CD14-positive monocyte (primary cell): ENCODE data around the gene B3GALT4. TPM values are rescaled to one million over a fixed set of nuclear protein-coding genes. Genes with fewer than 3 reads are reported as not detected.
"Not testable (repeated sequence)": the region's sequence is repeated elsewhere in the genome, so short reads cannot be mapped to it uniquely, and the experiment has no call there.

Experiments used
- DNase-seq, 3 donors: peaks; one replicate each; pipeline ENCODE4 v3.0.0-alpha.2; 2011 to 2022
- H2AFZ ChIP-seq: 2 replicates; pipeline ENCODE4 v1.6.0; 2012; ENCODE audit warnings: mild to moderate bottlenecking, low read depth, low read length, inconsistent platforms; ENCODE audit not compliant: insufficient read depth, poor library complexity, severe bottlenecking
- H3K27ac ChIP-seq, 2 donors: 1 replicate in 1 of 2; 2 replicates in 1 of 2; pipeline ENCODE4 v1.5.1; 2012 to 2013; ENCODE audit warnings: low read length in 2 of 2, control low read depth in 1 of 2, inconsistent platforms in 1 of 2, low read depth in 1 of 2, mild to moderate bottlenecking in 1 of 2
- H3K27me3 ChIP-seq, 2 donors: one replicate each; pipeline versions ENCODE4 v1.6.0 to v1.6.1; 2011 to 2013; ENCODE audit warnings: low read length in 2 of 2; ENCODE audit not compliant: control insufficient read depth in 2 of 2, insufficient read depth in 2 of 2
- H3K36me3 ChIP-seq, 2 donors: replicated peaks in 1 of 2; 1 replicate in 1 of 2; 2 replicates in 1 of 2; pipeline versions ENCODE4 v1.5.1 to v1.6.1; 2012 to 2013; ENCODE audit warnings: low read length in 2 of 2, control low read depth in 1 of 2, inconsistent platforms in 1 of 2, mild to moderate bottlenecking in 1 of 2; ENCODE audit not compliant: insufficient read depth in 2 of 2, control insufficient read depth in 1 of 2
- H3K4me1 ChIP-seq, 2 donors: 1 replicate in 1 of 2; 2 replicates in 1 of 2; pipeline versions ENCODE4 v1.5.1 to v1.6.1; 2012 to 2013; ENCODE audit warnings: low read length in 2 of 2, control low read depth in 1 of 2, inconsistent platforms in 1 of 2, mild to moderate bottlenecking in 1 of 2, moderate library complexity in 1 of 2; ENCODE audit not compliant: insufficient read depth in 2 of 2, control insufficient read depth in 1 of 2
- H3K4me2 ChIP-seq: replicated peaks from 2 replicates; pipeline ENCODE3; 2012; ENCODE audit warnings: low read length, moderate library complexity, mild to moderate bottlenecking; ENCODE audit not compliant: poor library complexity, severe bottlenecking; ENCODE audit errors: extremely low read depth
- H3K4me3 ChIP-seq, 3 experiments: fragments of 200-600 bp in 1 of 3; sonication (generic) in 1 of 3; replicated peaks in 1 of 3; 1 replicate in 2 of 3; 2 replicates in 1 of 3; pipeline ENCODE4 v1.5.1; 2011 to 2013; ENCODE audit warnings: low read length in 3 of 3, mild to moderate bottlenecking in 3 of 3, control low read depth in 2 of 3, low read depth in 2 of 3, inconsistent platforms in 1 of 3, moderate library complexity in 1 of 3
- H3K79me2 ChIP-seq: 2 replicates; pipeline ENCODE4 v1.6.0; 2012; ENCODE audit warnings: mild to moderate bottlenecking, control low read depth, inconsistent platforms, low read length, moderate library complexity; ENCODE audit not compliant: insufficient read depth
- H3K9ac ChIP-seq: 2 replicates; pipeline ENCODE4 v1.6.0; 2017; ENCODE audit warnings: low read length, mild to moderate bottlenecking; ENCODE audit not compliant: insufficient read depth, poor library complexity, severe bottlenecking
- H3K9me3 ChIP-seq, 2 donors: replicated peaks in 1 of 2; 1 replicate in 1 of 2; 2 replicates in 1 of 2; pipeline versions ENCODE4 v1.5.1 to v1.6.1; 2012 to 2013; ENCODE audit warnings: low read length in 2 of 2, control low read depth in 1 of 2; ENCODE audit not compliant: control insufficient read depth in 1 of 2, insufficient read depth in 1 of 2
- H4K20me1 ChIP-seq: 2 replicates; pipeline ENCODE4 v1.6.0; 2012; ENCODE audit warnings: mild to moderate bottlenecking, low read length, control low read depth, moderate library complexity; ENCODE audit not compliant: insufficient read depth
- H3K27ac Mint-ChIP-seq, 7 donors: one replicate each; pipeline ENCODE4 v1.8.0; 2020; ENCODE audit warnings: mild to moderate bottlenecking in 7 of 7, mixed read lengths in 7 of 7, moderate library complexity in 6 of 7, inconsistent platforms in 2 of 7
- H3K27me3 Mint-ChIP-seq, 3 donors: one replicate each; pipeline ENCODE4 v1.8.0; 2021 to 2022; ENCODE audit warnings: low read depth in 3 of 3, mild to moderate bottlenecking in 3 of 3, mixed read lengths in 3 of 3, moderate library complexity in 3 of 3, inconsistent platforms in 1 of 3
- H3K36me3 Mint-ChIP-seq, 2 donors: one replicate each; pipeline ENCODE4 v1.8.0; 2020; ENCODE audit warnings: mixed read lengths in 2 of 2, inconsistent platforms in 1 of 2, mild to moderate bottlenecking in 1 of 2
- H3K4me1 Mint-ChIP-seq: one replicate; pipeline ENCODE4 v1.8.0; 2020; ENCODE audit warnings: mild to moderate bottlenecking, mixed read lengths
- H3K4me3 Mint-ChIP-seq, 2 donors: one replicate each; pipeline ENCODE4 v1.8.0; 2020; ENCODE audit warnings: mild to moderate bottlenecking in 2 of 2, mixed read lengths in 2 of 2, moderate library complexity in 1 of 2
- H3K9me3 Mint-ChIP-seq, 7 donors: one replicate each; pipeline ENCODE4 v1.8.0; 2020 to 2022; ENCODE audit warnings: mixed read lengths in 7 of 7, mild to moderate bottlenecking in 6 of 7, moderate library complexity in 6 of 7, inconsistent platforms in 2 of 7
- CTCF ChIP-seq: fragments of 200-600 bp; IDR thresholded peaks from one replicate; pipeline ENCODE4 v1.8.0; 2022; ENCODE audit warnings: antibody characterized with exemption, mild to moderate bottlenecking
- WGBS: methylation state at CpG from one replicate; pipeline ENCODE4 v1.1.5; 2013; ENCODE audit warnings: missing lambda C conversion rate; ENCODE audit not compliant: insufficient coverage; 5-methylcytosine and 5-hydroxymethylcytosine counted together
- intact Hi-C, 2 donors: fragments of 100-400 bp; cut with micrococcal nuclease; formaldehyde crosslinking; loops; one replicate each; pipeline versions ENCODE4 v1.15.0 to v1.15.1; 2023
- polyA plus RNA-seq, 3 donors: library from polyadenylated mRNA; depleted of rRNA in 1 of 3; unstranded in 2 of 3; stranded (reverse) in 1 of 3; fragments of 300-500 nt in 2 of 3; fragments of >200 nt in 1 of 3; fragmentation: Illumina TruSeq in 2 of 3; gene quantifications; 1 replicate in 2 of 3; 2 replicates in 1 of 3; pipeline ENCODE4 v1.2.3, GENCODE V29; 2012 to 2021

The B3GALT4 gene
- polyA plus RNA-seq, 3 donors, result 6.5 to 32.2 (median 28.5) TPM

GRCh38 chr6:33275795-33276580 lies 935 bp upstream of the B3GALT4 start:
- H3K9me3 Mint-ChIP-seq, DNase-seq, H3K9me3 ChIP-seq, H3K27me3 ChIP-seq, intact Hi-C loops, H3K27me3 Mint-ChIP-seq, H3K9ac ChIP-seq: not testable (repeated sequence)
- Histone ChIP-seq H2AFZ (peak overlapping the region; percentile 92), H3K79me2 (peaks cover 90% of the 10 kb centered on the region), H3K27ac (peak overlapping the region; percentile 44 to 80), H3K4me2 (peak overlapping the region; percentile 99), H3K36me3 (peaks cover 44 to 69% of the 10 kb centered on the region in 2 donors), H4K20me1 (peaks cover 68% of the 10 kb centered on the region), H3K4me1 (peaks cover 72 to 82% of the 10 kb centered on the region in 2 donors), H3K4me3 (peak overlapping the region in 2 of 3 experiments; percentile 90 to 94)
- Mint-ChIP-seq H3K36me3 (peaks cover 39 to 65% of the 10 kb centered on the region in 2 donors), H3K4me3 (peak overlapping the region; percentile 85 to 94), H3K4me1 (peaks cover 74% of the 10 kb centered on the region), H3K27ac (peak overlapping the region; percentile 85 to 95 (median 90))
- WGBS, result 86% methylated on average over 3 of the region's 16 CpGs

GRCh38 chr6:33276581-33276863 lies 401 bp upstream of the B3GALT4 start:
- H3K9ac ChIP-seq, result peak overlapping the region; percentile 78
- peak overlapping the region; percentile 76 to 94 (median 90) for H3K4me3 ChIP-seq
- no peaks in the 10 kb centered on the region for H3K9me3 Mint-ChIP-seq
- peak overlapping the region; percentile 85 to 95 (median 90) for H3K27ac Mint-ChIP-seq
- peak overlapping the region; percentile 92 for H2AFZ ChIP-seq
- peaks cover 69 to 78% of the 10 kb centered on the region in 2 donors for H3K4me1 ChIP-seq
- H3K27ac ChIP-seq, result peak overlapping the region; percentile 44 to 80
- TF ChIP-seq CTCF, result no peak
- H3K27me3 Mint-ChIP-seq, result no peaks in the 10 kb centered on the region
- intact Hi-C loops, result no loop called here
- H3K4me3 Mint-ChIP-seq, result peak overlapping the region; percentile 85 to 94
- H3K27me3 ChIP-seq, result no peaks in the 10 kb centered on the region
- H4K20me1 ChIP-seq, result peaks cover 73% of the 10 kb centered on the region
- H3K36me3 ChIP-seq, result peaks cover 46 to 73% of the 10 kb centered on the region in 2 donors
- peak overlapping the region; percentile 99 for H3K4me2 ChIP-seq
- no peaks in the 10 kb centered on the region for H3K9me3 ChIP-seq
- peaks cover 75% of the 10 kb centered on the region for H3K4me1 Mint-ChIP-seq
- peaks cover 86% of the 10 kb centered on the region for H3K79me2 ChIP-seq
- no peak for DNase-seq
- H3K36me3 Mint-ChIP-seq, result peaks cover 45 to 67% of the 10 kb centered on the region in 2 donors
